ENCODE measurements around the gene TNFRSF12A. TPM values are rescaled to one million over a fixed set of nuclear protein-coding genes. Genes with fewer than 3 reads are reported as not detected.

The TNFRSF12A gene
- total and polyA plus RNA-seq, 4 experiments from 2014 or later = 0.33 to 1.0 (median 0.58) TPM

- H3K9me3 ChIP-seq (ENCODE audit: control insufficient read depth in 1 of 2, low read length in 2 of 2) = no peaks in the 10 kb centered on the region
- no peak overlapping the region for H3K27ac ChIP-seq (ENCODE audit: low read depth, low read length)
- ChIA-PET CTCF (ENCODE audit: partially characterized antibody) (interaction anchor here (1.3 kb wide), 1 partner anchor 42 kb away, joined by 5 read pairs; no protein-coding TSS in a partner anchor), POLR2A (ENCODE audit: partially characterized antibody) (no interaction called here)
- no peak overlapping the region for H3K4me3 ChIP-seq (ENCODE audit: low read length in 2 of 2)
- peaks cover 0 to 14% (median 6%) of the 10 kb centered on the region in 4 donors for H3K4me1 Mint-ChIP-seq
- H3K9me3 Mint-ChIP-seq = no peaks in the 10 kb centered on the region
- H3K27ac Mint-ChIP-seq = no peak overlapping the region
- no peaks in the 10 kb centered on the region for H3K27me3 Mint-ChIP-seq
- peaks cover 6% of the 10 kb centered on the region for H3K4me1 ChIP-seq (ENCODE audit: insufficient read depth, low read length)
- H3K36me3 Mint-ChIP-seq = peaks cover 0 to 1% of the 10 kb centered on the region in 2 donors
- intact Hi-C loops (cut with micrococcal nuclease) = no loop called here
- no peak for DNase-seq
- no peak overlapping the region for H3K4me3 Mint-ChIP-seq
- no peaks in the 10 kb centered on the region for H3K36me3 ChIP-seq (ENCODE audit: insufficient read depth, low read length)
- no peaks in the 10 kb centered on the region for H3K27me3 ChIP-seq (ENCODE audit: insufficient read depth, low read length)
Measured at GRCh38 chr16:2985893-2986355, 34.2 kb upstream of the TNFRSF12A start.

DNA sequence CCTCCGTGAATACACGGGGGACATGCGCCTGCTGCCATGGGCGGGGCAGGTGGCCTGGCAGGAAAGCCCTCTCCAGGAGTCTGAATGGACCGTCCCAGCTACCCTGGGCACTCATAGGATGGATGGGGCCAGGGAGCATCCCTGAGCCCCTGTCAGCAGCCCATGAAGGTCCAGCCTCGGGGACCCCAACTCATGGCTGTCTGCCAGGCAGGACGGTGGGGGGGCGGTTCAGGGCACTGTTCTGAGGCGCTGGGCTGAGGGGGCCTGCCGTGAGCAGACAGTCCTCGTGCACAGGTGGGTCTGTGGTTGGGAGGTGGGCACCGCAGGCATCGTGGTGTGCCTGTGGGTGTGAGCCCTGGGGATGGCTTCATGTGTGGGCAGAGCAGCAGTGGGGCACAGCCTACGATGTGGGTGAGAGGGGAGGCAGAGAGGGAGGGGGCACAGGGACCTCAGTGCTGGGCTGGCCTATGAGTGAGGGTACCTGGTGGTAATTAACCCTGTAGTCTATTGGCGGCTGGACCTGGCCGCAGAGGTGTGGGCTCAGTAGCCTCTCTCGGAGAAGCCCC, 33.5 kb upstream of the TNFRSF12A start:
- CTCF ChIA-PET (ENCODE audit: partially characterized antibody) = no interaction called here
- Histone ChIP-seq H3K4me1 (ENCODE audit: insufficient read depth, low read length) (peaks cover 5% of the 10 kb centered on the region), H3K9me3 (ENCODE audit: control insufficient read depth in 1 of 2, low read length in 2 of 2) (no peaks in the 10 kb centered on the region), H3K36me3 (ENCODE audit: insufficient read depth, low read length) (no peaks in the 10 kb centered on the region), H3K4me3 (ENCODE audit: low read length in 2 of 2) (no peak overlapping the region), H3K27ac (ENCODE audit: low read depth, low read length) (no peak overlapping the region), H3K27me3 (ENCODE audit: insufficient read depth, low read length) (no peaks in the 10 kb centered on the region)
- peaks cover 0 to 8% (median 4%) of the 10 kb centered on the region in 4 donors for H3K4me1 Mint-ChIP-seq
- no peaks in the 10 kb centered on the region for H3K9me3 Mint-ChIP-seq
- POLR2A ChIA-PET (ENCODE audit: partially characterized antibody) = no interaction called here
- no peak overlapping the region for H3K27ac Mint-ChIP-seq
- H3K27me3 Mint-ChIP-seq = no peaks in the 10 kb centered on the region
- H3K36me3 Mint-ChIP-seq = peaks cover 0 to under 1% of the 10 kb centered on the region in 2 donors
- intact Hi-C loops (cut with micrococcal nuclease) = no loop called here
- H3K4me3 Mint-ChIP-seq = no peak overlapping the region
- no peak for DNase-seq

DNA sequence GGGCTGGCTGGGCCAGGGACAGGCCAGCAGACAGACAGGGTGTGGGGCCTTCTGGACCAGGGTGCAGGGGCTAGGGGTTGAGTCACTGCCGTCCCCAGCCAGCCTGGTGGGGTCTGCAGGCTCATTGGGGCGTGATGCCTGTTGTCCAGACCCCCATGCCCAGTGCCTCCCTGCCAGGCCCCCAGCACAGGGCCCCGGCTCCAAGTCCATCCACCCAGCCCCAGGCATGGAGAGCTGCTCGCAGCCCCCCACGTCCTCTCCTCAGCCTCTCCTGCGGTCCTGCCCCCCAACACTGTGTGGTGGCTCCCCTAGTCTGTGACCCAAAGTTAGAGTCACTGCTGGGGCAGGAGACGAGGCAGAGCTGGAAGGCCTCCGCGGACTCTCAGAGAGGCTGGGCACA, 32.9 kb upstream of the TNFRSF12A start:
- Mint-ChIP-seq H3K9me3 (no peaks in the 10 kb centered on the region), H3K27me3 (peaks cover 0 to 2% of the 10 kb centered on the region in 2 donors), H3K36me3 (no peaks in the 10 kb centered on the region), H3K4me1 (peaks cover 0 to 6% (median 2%) of the 10 kb centered on the region in 4 donors), H3K4me3 (no peak overlapping the region), H3K27ac (no peak overlapping the region)
- Histone ChIP-seq H3K27me3 (ENCODE audit: insufficient read depth, low read length) (no peaks in the 10 kb centered on the region), H3K36me3 (ENCODE audit: insufficient read depth, low read length) (no peaks in the 10 kb centered on the region), H3K9me3 (ENCODE audit: control insufficient read depth in 1 of 2, low read length in 2 of 2) (no peaks in the 10 kb centered on the region), H3K4me3 (ENCODE audit: low read length in 2 of 2) (no peak overlapping the region), H3K4me1 (ENCODE audit: insufficient read depth, low read length) (peaks cover 5% of the 10 kb centered on the region), H3K27ac (ENCODE audit: low read depth, low read length) (no peak overlapping the region)
- intact Hi-C loops (cut with micrococcal nuclease) = no loop called here
- POLR2A ChIA-PET (ENCODE audit: partially characterized antibody) = no interaction called here
- no peak for DNase-seq
- CTCF ChIA-PET (ENCODE audit: partially characterized antibody) = no interaction called here

DNA sequence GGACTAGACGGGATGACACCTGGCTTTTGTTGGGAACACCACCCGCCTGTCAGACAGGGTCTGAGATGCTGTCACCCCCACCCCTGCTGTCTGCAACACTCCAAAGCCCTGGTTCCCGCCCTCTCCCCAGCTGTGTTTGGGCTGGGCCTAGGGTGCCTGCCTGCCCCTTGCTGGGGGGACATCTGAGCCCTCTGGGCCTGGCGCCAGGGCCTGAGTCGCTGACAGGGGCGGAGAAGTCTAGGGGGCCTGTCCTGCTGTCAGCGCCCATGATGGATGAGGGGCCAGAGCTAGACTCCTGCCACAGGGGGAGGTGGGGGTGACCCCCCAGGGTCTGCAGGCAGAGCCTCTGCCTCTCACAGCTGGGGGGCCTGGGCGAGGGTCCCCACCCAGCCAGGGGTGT, 32.3 kb upstream of the TNFRSF12A start:
- Histone ChIP-seq H3K27me3 (ENCODE audit: insufficient read depth, low read length) (no peaks in the 10 kb centered on the region), H3K9me3 (ENCODE audit: control insufficient read depth in 1 of 2, low read length in 2 of 2) (no peaks in the 10 kb centered on the region)

GRCh38 chr16:2988590-2989099, 31.5 kb upstream of the TNFRSF12A start:
- Mint-ChIP-seq H3K9me3 (no peaks in the 10 kb centered on the region), H3K36me3 (no peaks in the 10 kb centered on the region), H3K27ac (no peak overlapping the region), H3K4me3 (no peak overlapping the region), H3K4me1 (peaks cover 0 to 5% (median 2%) of the 10 kb centered on the region in 4 donors), H3K27me3 (peaks cover 0 to 2% of the 10 kb centered on the region in 2 donors)
- Histone ChIP-seq H3K9me3 (ENCODE audit: control insufficient read depth in 1 of 2, low read length in 2 of 2) (no peaks in the 10 kb centered on the region), H3K4me1 (ENCODE audit: insufficient read depth, low read length) (peaks cover 4% of the 10 kb centered on the region), H3K27me3 (ENCODE audit: insufficient read depth, low read length) (no peaks in the 10 kb centered on the region), H3K4me3 (ENCODE audit: low read length in 2 of 2) (no peak overlapping the region), H3K27ac (ENCODE audit: low read depth, low read length) (no peak overlapping the region), H3K36me3 (ENCODE audit: insufficient read depth, low read length) (no peaks in the 10 kb centered on the region)
- intact Hi-C loops (cut with micrococcal nuclease) = no loop called here
- POLR2A ChIA-PET (ENCODE audit: partially characterized antibody) = no interaction called here
- DNase-seq = no peak
- CTCF ChIA-PET (ENCODE audit: partially characterized antibody) = no interaction called here

More for the DNA sequence above, 32.3 kb upstream of the TNFRSF12A start:
- Mint-ChIP-seq H3K27me3 (peaks cover 0 to 2% of the 10 kb centered on the region in 2 donors), H3K4me3 (no peak overlapping the region), H3K4me1 (peaks cover 0 to 6% (median 2%) of the 10 kb centered on the region in 4 donors), H3K27ac (no peak overlapping the region), H3K9me3 (no peaks in the 10 kb centered on the region), H3K36me3 (no peaks in the 10 kb centered on the region)
- no peak overlapping the region for H3K27ac ChIP-seq (ENCODE audit: low read depth, low read length)
- no peaks in the 10 kb centered on the region for H3K36me3 ChIP-seq (ENCODE audit: insufficient read depth, low read length)
- no peak for DNase-seq
- H3K4me3 ChIP-seq (ENCODE audit: low read length in 2 of 2) = no peak overlapping the region
- intact Hi-C loops (cut with micrococcal nuclease) = no loop called here
- CTCF ChIA-PET (ENCODE audit: partially characterized antibody) = no interaction called here
- POLR2A ChIA-PET (ENCODE audit: partially characterized antibody) = no interaction called here
- H3K4me1 ChIP-seq (ENCODE audit: insufficient read depth, low read length) = peaks cover 5% of the 10 kb centered on the region

- H3K27ac Mint-ChIP-seq = no peak overlapping the region
- H3K4me3 Mint-ChIP-seq = no peak overlapping the region
- H3K4me1 ChIP-seq (ENCODE audit: insufficient read depth, low read length) = no peaks in the 10 kb centered on the region
- H3K36me3 ChIP-seq (ENCODE audit: insufficient read depth, low read length) = no peaks in the 10 kb centered on the region
- ChIA-PET CTCF (ENCODE audit: partially characterized antibody) (interaction anchor here (1.0 kb wide), 1 partner anchor 10 kb away, joined by 3 read pairs; no protein-coding TSS in a partner anchor), POLR2A (ENCODE audit: partially characterized antibody) (no interaction called here)
- H3K27me3 Mint-ChIP-seq = peaks cover 0 to 2% of the 10 kb centered on the region in 2 donors
- no peak overlapping the region for H3K27ac ChIP-seq (ENCODE audit: low read depth, low read length)
- H3K27me3 ChIP-seq (ENCODE audit: insufficient read depth, low read length) = no peaks in the 10 kb centered on the region
- H3K36me3 Mint-ChIP-seq = no peaks in the 10 kb centered on the region
- intact Hi-C loops (cut with micrococcal nuclease) = no loop called here
- DNase-seq = no peak
- H3K4me3 ChIP-seq (ENCODE audit: low read length in 2 of 2) = no peak overlapping the region
- no peaks in the 10 kb centered on the region for H3K9me3 Mint-ChIP-seq
- H3K4me1 Mint-ChIP-seq = no peaks in the 10 kb centered on the region
- H3K9me3 ChIP-seq (ENCODE audit: control insufficient read depth in 1 of 2, low read length in 2 of 2) = no peaks in the 10 kb centered on the region
Measured at GRCh38 chr16:2990891-2991290, 29.3 kb upstream of the TNFRSF12A start.

GRCh38 chr16:2991566-2992261, 28.5 kb upstream of the TNFRSF12A start:
- intact Hi-C loops (cut with micrococcal nuclease) = no loop called here
- H3K4me1 Mint-ChIP-seq = no peaks in the 10 kb centered on the region
- Histone ChIP-seq H3K4me1 (ENCODE audit: insufficient read depth, low read length) (no peaks in the 10 kb centered on the region), H3K27ac (ENCODE audit: low read depth, low read length) (no peak overlapping the region), H3K4me3 (ENCODE audit: low read length in 2 of 2) (no peak overlapping the region), H3K36me3 (ENCODE audit: insufficient read depth, low read length) (no peaks in the 10 kb centered on the region), H3K9me3 (ENCODE audit: control insufficient read depth in 1 of 2, low read length in 2 of 2) (no peaks in the 10 kb centered on the region), H3K27me3 (ENCODE audit: insufficient read depth, low read length) (no peaks in the 10 kb centered on the region)
- H3K27ac Mint-ChIP-seq = no peak overlapping the region
- peak in 1 of 5 donors; percentile 35 for DNase-seq
- no peaks in the 10 kb centered on the region for H3K9me3 Mint-ChIP-seq
- H3K27me3 Mint-ChIP-seq = peaks cover 0 to 2% of the 10 kb centered on the region in 2 donors
- ChIA-PET CTCF (ENCODE audit: partially characterized antibody) (interaction anchor here (1.0 to 1.2 kb wide), 2 partner anchors 11 kb away, joined by 3 read pairs; no protein-coding TSS in a partner anchor), POLR2A (ENCODE audit: partially characterized antibody) (interaction anchor here (0.8 kb wide), 1 partner anchor 80 kb away, joined by 4 read pairs; the partner anchor contains the start of gene FLYWCH1)
- no peaks in the 10 kb centered on the region for H3K36me3 Mint-ChIP-seq
- no peak overlapping the region for H3K4me3 Mint-ChIP-seq
